Activated naive CD8-positive, alpha-beta T cell treated with anti-CD3 and anti-CD28 coated beads, Interleukin-2, amount 10 ng/mL, durations not matched to agents 7 days and 5 days (primary cell): ENCODE measurements around the gene ELMO2. TPM values are rescaled to one million over a fixed set of nuclear protein-coding genes. Genes with fewer than 3 reads are reported as not detected.

Experiments
- ATAC-seq: fragments of 150-1000 bp; cut with Tn5 transposase; one replicate; pipeline ENCODE4 v1.10.0; 2021; ENCODE audit warnings: low read depth, moderate library complexity
- POLR2A ChIA-PET: fragments of 350-600 bp; sonication (Branson Sonifier 250); formaldehyde crosslinking; loops from one replicate; lab custom pipeline; 2021; ENCODE audit warnings: antibody characterized with exemption; lab: Charles Lee
- DNase-seq: peaks from one replicate; pipeline ENCODE4 v3.0.0; 2021
- H3K27ac Mint-ChIP-seq: one replicate; pipeline ENCODE4 v1.8.0; 2022; ENCODE audit warnings: mild to moderate bottlenecking, mixed read lengths
- H3K27me3 Mint-ChIP-seq: one replicate; pipeline ENCODE4 v1.8.0; 2022; ENCODE audit warnings: mild to moderate bottlenecking, moderate library complexity, mixed read lengths
- H3K36me3 Mint-ChIP-seq: one replicate; pipeline ENCODE4 v1.8.0; 2021; ENCODE audit warnings: mild to moderate bottlenecking, mixed read lengths
- H3K4me1 Mint-ChIP-seq: one replicate; pipeline ENCODE4 v1.8.0; 2021; ENCODE audit warnings: mixed read lengths
- H3K4me3 Mint-ChIP-seq: one replicate; pipeline ENCODE4 v1.8.0; 2022; ENCODE audit warnings: mild to moderate bottlenecking, moderate library complexity, mixed read lengths
- H3K9me3 Mint-ChIP-seq: one replicate; pipeline ENCODE4 v1.8.0; 2021; ENCODE audit warnings: mixed read lengths
- total RNA-seq, 2 experiments: library from RNA; stranded (reverse); gene quantifications; one replicate each; pipeline ENCODE4 v1.2.3, GENCODE V29; 2021

Gene ELMO2
- total RNA-seq, 2 experiments from 2014 or later = 66.8 to 75.2 TPM

DNA sequence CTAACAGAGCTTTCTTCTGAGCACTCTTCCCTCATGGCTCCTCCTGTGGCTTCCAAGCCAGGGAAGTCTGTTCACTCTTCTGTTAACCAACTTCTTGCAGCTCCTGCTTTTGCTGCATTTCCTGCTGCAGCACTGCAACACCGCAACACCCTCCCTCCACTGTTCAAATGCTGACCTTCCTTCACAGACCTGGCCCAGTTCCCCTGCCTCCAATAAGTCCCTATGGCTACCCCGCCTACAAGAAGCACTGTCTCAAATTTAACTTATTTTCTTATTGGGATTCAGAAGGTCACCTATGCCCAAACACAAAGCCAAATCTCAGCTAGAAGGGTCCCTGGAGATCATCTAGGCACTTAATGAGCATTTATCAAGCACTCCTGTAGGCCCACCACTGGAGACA is 44.6 kb downstream of the ELMO2 start:
- Mint-ChIP-seq H3K4me3 (peak overlapping the region; percentile 56), H3K27me3 (no peaks in the 10 kb centered on the region), H3K4me1 (peaks cover 57% of the 10 kb centered on the region), H3K36me3 (peaks cover 22% of the 10 kb centered on the region), H3K9me3 (no peaks in the 10 kb centered on the region), H3K27ac (peak overlapping the region; percentile 82)
- no peak for ATAC-seq
- DNase-seq = no peak
- POLR2A ChIA-PET = interaction anchor here (1.4 to 5.3 kb wide), 3 partner anchors 38 to 45 kb away, joined by 3 to 74 read pairs (median 57); partner anchors contain the start of gene ELMO2

GRCh38 chr20:46361381-46361780 is 45.0 kb downstream of the ELMO2 start:
- peak overlapping the region; percentile 82 for H3K27ac Mint-ChIP-seq
- DNase-seq (no peak), ATAC-seq (peak; percentile 14)
- H3K27me3 Mint-ChIP-seq = no peaks in the 10 kb centered on the region
- H3K9me3 Mint-ChIP-seq = no peaks in the 10 kb centered on the region
- POLR2A ChIA-PET = interaction anchor here (1.4 to 5.3 kb wide), 2 partner anchors 39 to 45 kb away, joined by 3 to 74 read pairs; partner anchors contain the start of gene ELMO2
- H3K4me1 Mint-ChIP-seq = peaks cover 53% of the 10 kb centered on the region
- H3K36me3 Mint-ChIP-seq = peaks cover 21% of the 10 kb centered on the region
- H3K4me3 Mint-ChIP-seq = peak overlapping the region; percentile 56

- no peak for ATAC-seq
- Mint-ChIP-seq H3K36me3 (peaks cover 19% of the 10 kb centered on the region), H3K27me3 (no peaks in the 10 kb centered on the region), H3K4me1 (peaks cover 37% of the 10 kb centered on the region), H3K9me3 (no peaks in the 10 kb centered on the region), H3K4me3 (no peak overlapping the region), H3K27ac (no peak overlapping the region)
- no peak for DNase-seq
- POLR2A ChIA-PET = no interaction called here
These were observed 47.1 kb downstream of the ELMO2 start for GRCh38 chr20:46359233-46359751.

- H3K27ac Mint-ChIP-seq = no peak overlapping the region
- no peaks in the 10 kb centered on the region for H3K9me3 Mint-ChIP-seq
- DNase-seq (no peak), ATAC-seq (no peak)
- H3K4me1 Mint-ChIP-seq = peaks cover 34% of the 10 kb centered on the region
- peaks cover 17% of the 10 kb centered on the region for H3K36me3 Mint-ChIP-seq
- POLR2A ChIA-PET = no interaction called here
- H3K4me3 Mint-ChIP-seq = no peak overlapping the region
- no peaks in the 10 kb centered on the region for H3K27me3 Mint-ChIP-seq
These were observed 47.9 kb downstream of the ELMO2 start for GRCh38 chr20:46358346-46359058.

GRCh38 chr20:46357030-46357514 is 49.3 kb downstream of the ELMO2 start:
- peaks cover 26% of the 10 kb centered on the region for H3K4me1 Mint-ChIP-seq
- POLR2A ChIA-PET = no interaction called here
- H3K27me3 Mint-ChIP-seq = no peaks in the 10 kb centered on the region
- H3K27ac Mint-ChIP-seq = peak overlapping the region; percentile 64
- no peak for DNase-seq
- peak; percentile 20 for ATAC-seq
- H3K36me3 Mint-ChIP-seq = peaks cover 13% of the 10 kb centered on the region
- H3K9me3 Mint-ChIP-seq = no peaks in the 10 kb centered on the region
- no peak overlapping the region for H3K4me3 Mint-ChIP-seq

DNA sequence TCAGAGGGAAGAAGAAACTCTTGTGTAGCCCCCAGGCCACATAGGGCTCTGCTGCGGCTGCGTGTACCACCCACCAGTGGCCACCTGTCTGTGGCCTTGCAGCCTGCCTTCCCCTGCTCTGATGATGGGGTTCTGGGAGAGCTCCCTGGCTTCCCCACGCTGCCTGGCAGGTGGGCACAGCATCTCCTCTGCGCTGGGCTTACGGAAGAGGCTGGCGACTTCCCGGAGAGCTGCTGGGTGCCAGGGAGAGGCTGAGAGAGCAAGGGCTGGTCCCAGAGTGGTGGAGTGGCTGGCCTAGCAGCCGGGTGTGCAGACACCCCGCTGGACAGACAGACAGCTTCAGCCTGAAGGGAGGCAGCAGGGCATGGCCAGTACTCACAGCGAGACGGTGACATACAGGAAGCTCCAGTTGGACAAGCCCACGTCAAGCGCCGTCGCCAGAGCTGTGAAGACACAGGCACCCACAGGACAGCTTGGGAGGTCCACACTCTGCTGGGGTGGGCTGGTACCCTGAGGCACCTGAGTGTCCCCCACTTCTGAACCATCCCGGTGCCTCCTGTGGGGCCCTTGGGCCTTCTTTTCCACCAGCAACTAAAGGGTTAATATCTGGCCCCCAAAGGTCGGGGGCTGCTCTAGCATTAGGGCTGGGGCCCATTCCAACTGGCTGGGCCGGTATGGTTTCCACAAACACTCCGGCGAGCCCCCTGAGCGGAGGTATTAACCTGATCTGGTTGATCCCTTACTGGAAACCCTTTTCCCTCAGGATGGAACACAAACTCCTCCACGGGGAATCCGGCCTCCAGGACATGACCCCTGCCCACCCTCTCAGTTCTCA is 50.0 kb downstream of the ELMO2 start:
- H3K27me3 Mint-ChIP-seq = no peaks in the 10 kb centered on the region
- H3K9me3 Mint-ChIP-seq = no peaks in the 10 kb centered on the region
- peaks cover 8% of the 10 kb centered on the region for H3K36me3 Mint-ChIP-seq
- DNase-seq (no peak), ATAC-seq (no peak)
- peak overlapping the region; percentile 62 for H3K27ac Mint-ChIP-seq
- H3K4me1 Mint-ChIP-seq = peaks cover 19% of the 10 kb centered on the region
- POLR2A ChIA-PET = interaction anchor here (1.1 kb wide), 1 partner anchor 8 kb away, joined by 3 read pairs; no protein-coding TSS in a partner anchor
- H3K4me3 Mint-ChIP-seq = no peak overlapping the region

GRCh38 chr20:46355778-46356177 is 50.6 kb downstream of the ELMO2 start:
- Mint-ChIP-seq H3K27ac (peak overlapping the region; percentile 62), H3K27me3 (no peaks in the 10 kb centered on the region), H3K36me3 (peaks cover 9% of the 10 kb centered on the region), H3K4me3 (no peak overlapping the region), H3K4me1 (peaks cover 16% of the 10 kb centered on the region), H3K9me3 (no peaks in the 10 kb centered on the region)
- POLR2A ChIA-PET = interaction anchor here (1.1 kb wide), 1 partner anchor 8 kb away, joined by 3 read pairs; no protein-coding TSS in a partner anchor
- no peak for DNase-seq
- no peak for ATAC-seq

DNA sequence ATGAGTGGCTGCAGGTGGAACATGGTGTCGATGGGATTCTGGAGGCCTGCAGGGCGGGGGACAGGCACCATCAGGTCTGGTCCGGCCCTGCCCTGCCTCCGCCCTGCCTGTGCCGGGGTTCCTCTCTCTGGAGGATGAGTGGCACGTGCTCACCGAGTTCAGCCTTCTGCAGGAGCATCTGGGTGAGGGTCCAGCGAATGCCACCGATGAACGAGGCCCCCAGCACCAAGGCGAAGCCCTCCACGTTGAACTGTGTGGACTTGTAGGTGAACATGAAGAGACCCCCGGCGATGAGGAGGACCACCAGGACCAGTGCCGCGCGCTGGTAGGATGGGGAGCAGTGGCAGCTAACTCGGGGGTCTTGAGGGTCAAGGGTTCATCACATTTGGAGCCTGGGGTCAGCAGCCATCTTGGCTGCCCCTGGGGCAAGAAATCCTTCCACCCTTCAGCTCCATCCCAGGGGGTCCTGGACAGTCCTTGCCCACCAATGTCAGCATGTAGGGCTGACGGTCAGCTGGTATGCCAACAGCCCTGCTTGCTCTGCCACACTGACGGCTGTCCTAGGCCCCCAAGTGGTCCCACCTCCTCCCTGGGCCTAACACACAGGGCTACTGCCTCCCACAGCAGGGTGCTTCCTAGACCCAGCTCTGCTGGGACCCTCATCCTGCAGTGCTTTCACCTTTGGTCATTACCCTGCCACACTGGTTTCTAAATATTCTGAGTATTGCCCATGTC is 51.3 kb downstream of the ELMO2 start:
- DNase-seq (no peak), ATAC-seq (no peak)
- H3K27me3 Mint-ChIP-seq = no peaks in the 10 kb centered on the region
- H3K36me3 Mint-ChIP-seq = peaks cover 9% of the 10 kb centered on the region
- POLR2A ChIA-PET = interaction anchor here (1.1 kb wide), 1 partner anchor 9 kb away, joined by 3 read pairs; no protein-coding TSS in a partner anchor
- H3K9me3 Mint-ChIP-seq = no peaks in the 10 kb centered on the region
- H3K4me1 Mint-ChIP-seq = peaks cover 21% of the 10 kb centered on the region
- H3K4me3 Mint-ChIP-seq = no peak overlapping the region
- no peak overlapping the region for H3K27ac Mint-ChIP-seq

DNA sequence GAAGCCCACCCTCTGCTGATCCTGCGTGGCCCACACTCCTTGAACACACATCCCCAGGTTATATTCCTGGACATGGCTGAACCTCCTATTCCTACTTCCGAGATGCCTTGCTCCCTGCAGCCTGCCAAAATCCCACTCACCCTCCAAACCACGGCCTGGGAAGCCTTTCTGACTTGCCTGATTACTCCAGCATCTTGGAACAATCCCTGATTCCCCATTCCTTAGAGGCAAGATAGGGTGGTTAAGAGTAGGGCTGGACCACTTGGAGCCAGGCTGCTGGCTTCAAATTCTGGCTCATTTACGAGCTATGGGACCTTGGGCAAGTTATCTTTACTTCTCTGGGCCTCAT is 52.2 kb downstream of the ELMO2 start:
- Mint-ChIP-seq H3K27ac (no peak overlapping the region), H3K27me3 (no peaks in the 10 kb centered on the region), H3K9me3 (no peaks in the 10 kb centered on the region), H3K4me1 (peaks cover 19% of the 10 kb centered on the region), H3K36me3 (peaks cover 7% of the 10 kb centered on the region), H3K4me3 (no peak overlapping the region)
- no peak for DNase-seq
- POLR2A ChIA-PET = no interaction called here
- ATAC-seq = no peak

GRCh38 chr20:46353500-46354206 is 52.8 kb downstream of the ELMO2 start:
- Mint-ChIP-seq H3K4me3 (no peak overlapping the region), H3K9me3 (no peaks in the 10 kb centered on the region), H3K27ac (no peak overlapping the region), H3K4me1 (peaks cover 17% of the 10 kb centered on the region), H3K36me3 (peaks cover 5% of the 10 kb centered on the region), H3K27me3 (no peaks in the 10 kb centered on the region)
- POLR2A ChIA-PET = no interaction called here
- DNase-seq (no peak), ATAC-seq (no peak)

DNA sequence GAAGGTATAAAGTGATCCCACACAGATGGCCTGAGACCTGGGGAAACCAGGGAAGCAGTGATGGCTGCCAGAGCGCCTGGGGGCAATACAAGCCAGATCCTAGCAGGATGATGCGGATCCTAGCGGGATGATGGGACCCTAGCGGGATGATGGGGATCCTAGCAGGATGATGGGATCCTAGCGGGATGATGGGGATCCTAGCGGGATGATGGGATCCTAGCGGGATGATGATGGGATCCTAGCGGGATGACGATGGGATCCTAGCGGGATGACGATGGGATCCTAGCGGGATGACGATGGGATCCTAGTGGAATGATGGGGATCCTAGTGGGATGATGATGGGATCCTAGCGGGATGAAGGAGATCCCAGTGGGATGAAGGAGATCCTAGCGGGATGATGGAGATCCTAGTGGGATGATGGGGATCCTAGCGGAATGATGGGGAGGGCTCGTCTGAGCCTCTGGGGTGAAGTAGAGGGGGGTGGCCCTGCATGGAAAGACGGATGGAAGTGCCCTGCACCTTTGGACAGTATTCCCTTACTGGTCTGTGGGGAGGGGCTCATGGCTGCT is 54.0 kb downstream of the ELMO2 start:
- DNase-seq = no peak
- H3K27me3 Mint-ChIP-seq = no peaks in the 10 kb centered on the region
- no peak for ATAC-seq
- no peaks in the 10 kb centered on the region for H3K9me3 Mint-ChIP-seq
- H3K4me3 Mint-ChIP-seq = no peak overlapping the region
- peaks cover 16% of the 10 kb centered on the region for H3K4me1 Mint-ChIP-seq
- H3K36me3 Mint-ChIP-seq = peaks cover 5% of the 10 kb centered on the region
- no peak overlapping the region for H3K27ac Mint-ChIP-seq
- POLR2A ChIA-PET = no interaction called here

GRCh38 chr20:46351357-46352058 is 54.9 kb downstream of the ELMO2 start:
- POLR2A ChIA-PET = no interaction called here
- Mint-ChIP-seq H3K36me3 (peaks cover 6% of the 10 kb centered on the region), H3K4me3 (no peak overlapping the region), H3K27ac (no peak overlapping the region), H3K4me1 (peaks cover 13% of the 10 kb centered on the region), H3K9me3 (no peaks in the 10 kb centered on the region), H3K27me3 (no peaks in the 10 kb centered on the region)
- DNase-seq (no peak), ATAC-seq (no peak)
